ENCODE data around the gene TUBA1A.
"Not testable (repeated sequence)": the region's sequence is repeated elsewhere in the genome, so short reads cannot be mapped to it uniquely, and the experiment has no call there.

TUBA1A gene

DNA sequence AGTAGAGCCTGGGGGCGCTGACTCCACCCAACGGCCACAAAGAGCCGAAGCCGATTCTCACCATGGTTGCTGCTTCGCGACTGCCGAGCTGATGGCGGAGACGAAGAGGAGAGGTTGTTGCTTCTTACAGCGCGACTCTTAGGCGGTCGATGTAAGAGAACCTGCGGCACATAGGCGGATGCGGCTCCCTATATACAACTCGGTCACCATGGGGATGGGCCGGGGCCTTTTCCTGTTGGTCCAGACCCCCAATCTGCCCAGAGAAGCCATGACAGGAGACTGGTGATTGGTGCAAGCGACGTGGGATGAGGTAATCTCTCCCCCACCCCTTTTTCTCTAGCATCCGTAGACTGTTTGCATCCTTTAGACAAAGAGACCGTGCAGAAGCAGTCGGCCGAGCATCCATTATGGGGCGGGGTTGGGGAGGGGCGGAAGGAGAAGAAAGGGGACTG, at the start of gene TUBA1A:
TSS of gene TUBA1A (minus strand) at position 165 of the 452 bp plus-strand sequence. CDS start at position 64, 101 bp downstream.
- DNase-seq, result peak; percentile 93 to 100 (median 99)
- intact Hi-C loops (cut with DNase I), result loop anchor here (1.0 kb wide), 1 partner anchor 45 kb away; no protein-coding TSS in a partner anchor

- no peak for DNase-seq
- intact Hi-C loops (cut with DNase I), result no loop called here
Observed at GRCh38 chr12:49236423-49236822, 47.5 kb upstream of the TUBA1A start.

DNA sequence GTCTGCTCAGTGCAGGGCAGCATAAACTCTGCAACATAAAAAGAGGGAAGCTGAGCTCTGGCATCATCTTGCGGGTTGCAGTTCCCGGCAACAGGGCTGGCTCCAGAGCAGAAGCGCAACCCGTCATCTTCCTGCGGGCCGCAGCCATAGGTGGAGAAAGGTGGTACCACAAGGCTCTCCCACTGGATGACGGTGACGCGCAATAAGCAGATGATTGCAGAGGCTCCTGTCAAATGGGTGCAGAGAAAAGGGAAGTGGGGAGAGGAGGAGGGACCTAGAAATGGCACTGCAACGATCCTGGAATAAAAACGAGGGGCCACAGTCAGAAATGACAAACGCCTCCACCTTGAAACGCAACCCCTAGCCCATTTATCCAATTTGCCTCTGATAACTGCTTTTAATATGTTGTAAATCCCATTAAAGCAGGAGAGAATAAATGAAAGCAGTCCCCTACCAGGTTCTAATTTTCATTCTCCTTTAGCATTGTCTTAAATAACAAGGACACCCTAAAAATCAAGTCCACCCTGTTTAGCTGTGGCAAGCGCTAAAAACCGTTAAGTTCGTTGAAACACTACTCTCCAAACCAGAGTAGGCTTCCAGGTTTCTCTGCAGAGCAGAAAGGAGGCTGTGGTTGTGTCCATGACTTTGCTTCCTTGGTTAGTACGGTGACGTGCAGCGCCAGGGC, 45.1 kb upstream of the TUBA1A start:
- intact Hi-C loops (cut with DNase I), result loop anchor here (1.0 kb wide), 2 partner anchors 46 to 103 kb away; partner anchors contain the start of gene TUBA1B
- peak; percentile 71 to 96 (median 86) for DNase-seq

GRCh38 chr12:49232940-49233841, 44.3 kb upstream of the TUBA1A start:
- DNase-seq, result peak; percentile 71 to 92 (median 83)
- intact Hi-C loops (cut with DNase I), result no loop called here

GRCh38 chr12:49231878-49232655, 43.2 kb upstream of the TUBA1A start:
- intact Hi-C loops (cut with DNase I), result no loop called here
- DNase-seq, result peak in 21 of 42 donors; percentile 11 to 61 (median 33)

DNA sequence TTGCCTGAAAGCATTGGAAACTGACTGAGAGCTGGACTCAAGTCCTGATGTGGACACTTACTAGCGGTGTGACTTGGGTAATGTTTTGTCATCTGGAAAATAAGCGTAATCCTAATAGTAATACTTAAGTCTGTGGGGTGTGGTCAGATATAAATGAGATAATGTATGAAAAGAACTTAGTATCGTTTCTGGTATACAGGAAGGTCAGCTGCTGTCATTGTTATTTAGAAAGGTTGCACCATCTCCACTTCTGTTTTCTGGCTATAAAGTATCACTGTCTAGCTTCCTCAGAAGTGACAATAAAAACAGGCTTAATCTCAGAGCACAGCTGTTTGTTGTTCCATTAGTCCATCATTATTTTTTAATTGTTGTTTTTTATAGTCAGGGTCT, 41.9 kb upstream of the TUBA1A start:
- intact Hi-C loops (cut with DNase I), result no loop called here
- DNase-seq, result no peak

- intact Hi-C loops (cut with DNase I), result no loop called here
- DNase-seq, result no peak
Observed at GRCh38 chr12:49230176-49230804, 41.4 kb upstream of the TUBA1A start.

- intact Hi-C loops (cut with DNase I), result no loop called here
- no peak for DNase-seq
Observed at GRCh38 chr12:49228653-49229052, 39.8 kb upstream of the TUBA1A start.

DNA sequence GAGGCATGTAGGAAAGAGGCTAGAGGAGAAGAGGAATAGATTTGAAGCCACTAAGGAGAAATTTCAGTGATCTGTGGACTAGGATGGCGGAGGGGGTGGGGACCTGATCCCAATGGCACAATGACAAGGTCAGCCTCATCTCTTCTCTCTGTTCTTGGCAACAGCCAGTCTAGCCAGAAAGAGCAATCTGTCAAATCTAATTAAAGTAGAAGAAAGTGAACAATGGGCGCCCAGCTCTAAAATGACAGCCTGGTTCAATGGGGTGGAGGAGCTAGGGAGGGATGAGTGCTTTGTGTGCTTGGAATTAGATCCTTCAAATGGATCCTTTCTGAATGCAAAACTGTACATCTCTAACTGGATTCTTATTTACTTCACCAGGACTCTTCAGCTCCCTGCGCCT, 38.8 kb upstream of the TUBA1A start:
- intact Hi-C loops (cut with DNase I), result no loop called here
- DNase-seq, result peak in 4 of 42 donors; percentile 17 to 65 (median 28)

DNA sequence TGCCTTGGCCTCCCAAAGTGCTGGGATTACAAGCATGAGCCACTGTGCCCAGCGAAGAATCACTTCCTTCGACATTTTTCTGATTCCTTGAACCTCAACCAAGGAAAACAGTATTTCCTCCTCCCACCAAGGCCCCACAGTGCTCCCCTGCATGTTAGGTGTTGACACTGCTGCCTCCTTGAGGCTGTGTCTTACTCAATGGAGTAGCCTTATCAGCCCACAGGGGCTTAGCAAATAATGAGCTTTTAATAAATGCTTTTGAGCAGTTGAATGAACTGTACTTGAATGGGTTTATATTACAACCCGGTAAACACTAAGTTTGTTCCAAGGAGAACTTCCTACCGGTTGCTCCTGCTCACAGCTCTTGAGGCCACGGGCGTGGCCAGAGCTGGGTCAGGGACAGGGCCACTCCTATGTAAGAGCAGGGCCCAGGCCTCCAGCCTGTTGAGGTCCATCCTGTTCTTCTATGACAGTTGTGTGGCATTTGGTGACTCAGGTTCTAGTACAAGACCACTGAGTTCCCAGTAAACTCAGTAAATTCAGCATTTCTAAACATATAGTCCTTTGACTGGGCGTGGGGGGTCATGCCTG, 36.8 kb upstream of the TUBA1A start:
- DNase-seq, result peak in 1 of 42 donors; percentile 25
- intact Hi-C loops (cut with DNase I), result no loop called here

- intact Hi-C loops (cut with DNase I), result no loop called here
Observed at GRCh38 chr12:49223590-49224369, 34.9 kb upstream of the TUBA1A start.

GRCh38 chr12:49223122-49223521, 34.2 kb upstream of the TUBA1A start:
- peak in 1 of 42 donors; percentile 30 for DNase-seq
- intact Hi-C loops (cut with DNase I), result no loop called here

More at GRCh38 chr12:49223590-49224369, 34.9 kb upstream of the TUBA1A start:
- DNase-seq, result peak in 2 of 42 donors; percentile 10 to 16

- intact Hi-C loops (cut with DNase I), result no loop called here
- DNase-seq, result peak in 1 of 42 donors; percentile 15
Observed at GRCh38 chr12:49220972-49221371, 32.1 kb upstream of the TUBA1A start.

- DNase-seq, result peak in 1 of 42 donors; percentile 4
- intact Hi-C loops (cut with DNase I), result no loop called here
Observed at GRCh38 chr12:49219417-49220026, 30.6 kb upstream of the TUBA1A start.

DNA sequence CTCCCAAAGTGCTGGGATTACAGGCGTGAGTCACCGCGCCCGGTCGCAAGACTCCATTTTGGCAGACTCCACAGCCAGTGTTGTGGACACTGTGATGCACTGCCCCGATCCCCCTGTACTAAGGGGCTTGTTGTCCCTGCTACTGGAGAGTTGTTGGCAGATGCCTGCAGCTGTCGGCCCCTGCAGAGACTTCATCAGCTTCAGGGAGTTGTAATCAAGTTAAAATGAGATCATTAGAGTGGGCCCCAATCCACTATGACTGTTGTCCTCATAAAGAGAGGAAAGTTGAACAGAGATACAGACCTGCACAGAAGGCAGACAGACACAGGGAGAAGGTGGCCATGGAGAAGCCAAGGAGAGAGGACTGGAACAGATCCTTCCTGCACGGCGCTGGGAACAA, 23.7 kb upstream of the TUBA1A start:
- intact Hi-C loops (cut with DNase I), result no loop called here

GRCh38 chr12:49210703-49211102, 21.8 kb upstream of the TUBA1A start:
- peak in 1 of 42 donors; percentile 3 for DNase-seq
- intact Hi-C loops (cut with DNase I), result not testable (repeated sequence)

More for the DNA sequence above, 23.7 kb upstream of the TUBA1A start:
- DNase-seq, result peak in 2 of 42 donors; percentile 18 to 28

GRCh38 chr12:49208676-49209075, 19.8 kb upstream of the TUBA1A start:
- intact Hi-C loops (cut with DNase I), result no loop called here
- DNase-seq, result peak in 2 of 42 donors; percentile 19 to 25

Data from head of caudate nucleus (tissue), 42 donors.